ENCODE data around the gene ANKH. TPM values are rescaled to one million over a fixed set of nuclear protein-coding genes. Genes with fewer than 3 reads are reported as not detected.

ANKH gene
- total and polyA plus RNA-seq, 4 donors = 9.3 to 57.1 (median 37.4) TPM

- Histone ChIP-seq H3K4me3 (ENCODE audit: low read depth in 1 of 3, low read length in 3 of 3) (no peak overlapping the region), H3K9ac (ENCODE audit: low read depth in 1 of 2, low read length in 2 of 2) (no peak overlapping the region), H3K4me1 (ENCODE audit: control insufficient read depth in 4 of 4, insufficient read depth in 4 of 4, low read length in 3 of 4) (peaks cover 1 to 25% (median 3%) of the 10 kb centered on the region in 4 donors), H3K9me3 (ENCODE audit: control insufficient read depth in 4 of 4, low read length in 3 of 4) (no peaks in the 10 kb centered on the region), H3K36me3 (ENCODE audit: control insufficient read depth in 4 of 4, insufficient read depth in 3 of 4, low read depth in 1 of 4, low read length in 3 of 4) (peaks cover 11 to 34% (median 22%) of the 10 kb centered on the region in 4 donors), H3K27ac (ENCODE audit: low read depth in 1 of 2, low read length in 2 of 2) (no peak overlapping the region), H3K27me3 (ENCODE audit: control insufficient read depth in 4 of 4, insufficient read depth in 4 of 4, low read length in 3 of 4) (no peaks in the 10 kb centered on the region)
- WGBS = 83% methylated on average over 5 of the region's 5 CpGs
- TF ChIP-seq RAD21 (IDR thresholded peaks at IDR 0.05) = no peak
- no peak for DNase-seq (ENCODE audit: low spot score)
These were observed 192.7 kb downstream of the ANKH start for GRCh38 chr5:14678773-14679334.

GRCh38 chr5:14676320-14676719, 195.3 kb downstream of the ANKH start:
- Histone ChIP-seq H3K4me3 (ENCODE audit: low read depth in 1 of 3, low read length in 3 of 3) (no peak overlapping the region), H3K27me3 (ENCODE audit: control insufficient read depth in 4 of 4, insufficient read depth in 4 of 4, low read length in 3 of 4) (no peaks in the 10 kb centered on the region), H3K4me1 (ENCODE audit: control insufficient read depth in 4 of 4, insufficient read depth in 4 of 4, low read length in 3 of 4) (peaks cover 9 to 33% (median 15%) of the 10 kb centered on the region in 4 donors), H3K36me3 (ENCODE audit: control insufficient read depth in 4 of 4, insufficient read depth in 3 of 4, low read depth in 1 of 4, low read length in 3 of 4) (peaks cover 8 to 25% (median 13%) of the 10 kb centered on the region in 4 donors), H3K27ac (ENCODE audit: low read depth in 1 of 2, low read length in 2 of 2) (peak overlapping the region in 1 of 2 donors; percentile 1), H3K9ac (ENCODE audit: low read depth in 1 of 2, low read length in 2 of 2) (no peak overlapping the region), H3K9me3 (ENCODE audit: control insufficient read depth in 4 of 4, low read length in 3 of 4) (no peaks in the 10 kb centered on the region)
- 66% methylated on average over 3 of the region's 3 CpGs for WGBS
- TF ChIP-seq JUND (IDR thresholded peaks at IDR 0.05) = no peak
- TF ChIP-seq RXRA (IDR thresholded peaks at IDR 0.05) = no peak
- no peak for TF ChIP-seq GABPA (IDR thresholded peaks at IDR 0.05 in 1 of 2, conservative IDR thresholded peaks at IDR 0.05 in 1 of 2)
- TF ChIP-seq ATF3 (IDR thresholded peaks at IDR 0.05) = no peak
- no peak for TF ChIP-seq YY1 (IDR thresholded peaks at IDR 0.05)
- TF ChIP-seq SP1 (IDR thresholded peaks at IDR 0.05) = no peak
- TF ChIP-seq HNF4G (IDR thresholded peaks at IDR 0.05) = no peak
- no peak for DNase-seq (ENCODE audit: low spot score)

- peaks cover 9 to 38% (median 19%) of the 10 kb centered on the region in 4 donors for H3K4me1 ChIP-seq (ENCODE audit: control insufficient read depth in 4 of 4, insufficient read depth in 4 of 4, low read length in 3 of 4)
- H3K27ac ChIP-seq (ENCODE audit: low read depth in 1 of 2, low read length in 2 of 2) = peak overlapping the region in 1 of 2 donors; percentile 14
These were observed 195.7 kb downstream of the ANKH start for GRCh38 chr5:14675865-14676300.

More at GRCh38 chr5:14675865-14676300, 195.7 kb downstream of the ANKH start:
- no peak overlapping the region for H3K9ac ChIP-seq (ENCODE audit: low read depth in 1 of 2, low read length in 2 of 2)
- H3K9me3 ChIP-seq (ENCODE audit: control insufficient read depth in 4 of 4, low read length in 3 of 4) = no peaks in the 10 kb centered on the region
- no peak for DNase-seq (ENCODE audit: low spot score)
- peaks cover 7 to 23% (median 11%) of the 10 kb centered on the region in 4 donors for H3K36me3 ChIP-seq (ENCODE audit: control insufficient read depth in 4 of 4, insufficient read depth in 3 of 4, low read depth in 1 of 4, low read length in 3 of 4)
- H3K27me3 ChIP-seq (ENCODE audit: control insufficient read depth in 4 of 4, insufficient read depth in 4 of 4, low read length in 3 of 4) = no peaks in the 10 kb centered on the region
- 65% methylated on average over 6 of the region's 6 CpGs for WGBS
- TF ChIP-seq GABPA (IDR thresholded peaks at IDR 0.05 in 1 of 2, conservative IDR thresholded peaks at IDR 0.05 in 1 of 2) (no peak), FOXA2 (IDR thresholded peaks at IDR 0.05) (no peak), MAX (IDR thresholded peaks at IDR 0.05) (no peak), REST (IDR thresholded peaks at IDR 0.05) (no peak), RAD21 (IDR thresholded peaks at IDR 0.05) (no peak), HNF4A (conservative IDR thresholded peaks at IDR 0.05) (no peak), TAF1 (conservative IDR thresholded peaks at IDR 0.05) (no peak)
- no peak overlapping the region for H3K4me3 ChIP-seq (ENCODE audit: low read depth in 1 of 3, low read length in 3 of 3)
